PFSK-1 (cell line): ENCODE measurements around the gene MARCHF10.

ENCODE experiments used
- FOXP2 ChIP-seq: optimal IDR thresholded peaks from 2 replicates; pipeline ENCODE3; 2011; ENCODE audit warnings: borderline replicate concordance, control low read depth, inconsistent platforms; ENCODE audit not compliant: insufficient read depth; ENCODE audit errors: extremely low read length, extremely low read depth
- POLR2AphosphoS5 ChIP-seq: IDR thresholded peaks from 2 replicates; pipeline ENCODE4 v1.6.1; 2012; ENCODE audit warnings: low read depth, mild to moderate bottlenecking, control low read depth, low read length, moderate library complexity
- SIN3A ChIP-seq: IDR thresholded peaks from 2 replicates; pipeline ENCODE4 v1.6.1; 2012; ENCODE audit warnings: mild to moderate bottlenecking, low read length, moderate library complexity, borderline replicate concordance; ENCODE audit not compliant: insufficient read depth
- TAF1 ChIP-seq: IDR thresholded peaks from 2 replicates; pipeline ENCODE4 v1.6.1; 2012; ENCODE audit warnings: low read length, control low read depth, borderline replicate concordance; ENCODE audit not compliant: insufficient read depth
- TF ChIP-seq, protein P1 (sequence below), 2 experiments: IDR thresholded peaks; 2 replicates each; pipeline versions ENCODE4 v1.6.1 to v1.8.0; 2011 to 2012; ENCODE audit warnings: low read depth in 2 of 2, low read length in 2 of 2, control low read depth in 1 of 2, inconsistent platforms in 1 of 2, mild to moderate bottlenecking in 1 of 2, moderate library complexity in 1 of 2; ENCODE audit not compliant: insufficient read depth in 1 of 2

MARCHF10 gene

DNA sequence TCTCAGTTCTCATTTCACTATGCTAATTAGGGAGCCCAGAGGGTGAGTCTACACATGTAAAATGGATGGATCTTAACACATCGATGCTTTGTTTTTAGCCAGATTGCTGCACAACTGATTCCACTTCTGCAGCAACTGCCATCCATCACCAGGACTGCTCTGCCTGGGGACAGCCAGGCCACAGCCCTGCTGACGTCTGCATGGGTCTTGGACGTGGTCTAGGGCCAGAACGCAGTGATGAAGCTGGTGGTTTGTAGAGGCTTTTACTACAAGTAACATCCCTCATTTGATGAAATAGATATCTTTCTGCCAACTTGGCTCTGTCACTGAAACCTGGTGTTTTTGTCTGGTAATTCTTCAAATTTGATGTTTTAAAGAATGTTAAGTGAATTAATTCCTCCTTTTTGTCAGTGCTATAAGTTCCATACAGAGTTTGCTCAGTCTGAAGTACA lies 50.6 kb downstream of the MARCHF10 start:
- TF ChIP-seq FOXP2 (no peak), SIN3A (no peak), TAF1 (no peak), POLR2AphosphoS5 (no peak)
- TF ChIP-seq, protein P1, sequence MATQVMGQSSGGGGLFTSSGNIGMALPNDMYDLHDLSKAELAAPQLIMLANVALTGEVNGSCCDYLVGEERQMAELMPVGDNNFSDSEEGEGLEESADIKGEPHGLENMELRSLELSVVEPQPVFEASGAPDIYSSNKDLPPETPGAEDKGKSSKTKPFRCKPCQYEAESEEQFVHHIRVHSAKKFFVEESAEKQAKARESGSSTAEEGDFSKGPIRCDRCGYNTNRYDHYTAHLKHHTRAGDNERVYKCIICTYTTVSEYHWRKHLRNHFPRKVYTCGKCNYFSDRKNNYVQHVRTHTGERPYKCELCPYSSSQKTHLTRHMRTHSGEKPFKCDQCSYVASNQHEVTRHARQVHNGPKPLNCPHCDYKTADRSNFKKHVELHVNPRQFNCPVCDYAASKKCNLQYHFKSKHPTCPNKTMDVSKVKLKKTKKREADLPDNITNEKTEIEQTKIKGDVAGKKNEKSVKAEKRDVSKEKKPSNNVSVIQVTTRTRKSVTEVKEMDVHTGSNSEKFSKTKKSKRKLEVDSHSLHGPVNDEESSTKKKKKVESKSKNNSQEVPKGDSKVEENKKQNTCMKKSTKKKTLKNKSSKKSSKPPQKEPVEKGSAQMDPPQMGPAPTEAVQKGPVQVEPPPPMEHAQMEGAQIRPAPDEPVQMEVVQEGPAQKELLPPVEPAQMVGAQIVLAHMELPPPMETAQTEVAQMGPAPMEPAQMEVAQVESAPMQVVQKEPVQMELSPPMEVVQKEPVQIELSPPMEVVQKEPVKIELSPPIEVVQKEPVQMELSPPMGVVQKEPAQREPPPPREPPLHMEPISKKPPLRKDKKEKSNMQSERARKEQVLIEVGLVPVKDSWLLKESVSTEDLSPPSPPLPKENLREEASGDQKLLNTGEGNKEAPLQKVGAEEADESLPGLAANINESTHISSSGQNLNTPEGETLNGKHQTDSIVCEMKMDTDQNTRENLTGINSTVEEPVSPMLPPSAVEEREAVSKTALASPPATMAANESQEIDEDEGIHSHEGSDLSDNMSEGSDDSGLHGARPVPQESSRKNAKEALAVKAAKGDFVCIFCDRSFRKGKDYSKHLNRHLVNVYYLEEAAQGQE (IDR thresholded peaks at IDR 0.05; ENCODE audit: insufficient read depth in 1 of 2, low read depth in 2 of 2, low read length in 2 of 2), result no peak

DNA sequence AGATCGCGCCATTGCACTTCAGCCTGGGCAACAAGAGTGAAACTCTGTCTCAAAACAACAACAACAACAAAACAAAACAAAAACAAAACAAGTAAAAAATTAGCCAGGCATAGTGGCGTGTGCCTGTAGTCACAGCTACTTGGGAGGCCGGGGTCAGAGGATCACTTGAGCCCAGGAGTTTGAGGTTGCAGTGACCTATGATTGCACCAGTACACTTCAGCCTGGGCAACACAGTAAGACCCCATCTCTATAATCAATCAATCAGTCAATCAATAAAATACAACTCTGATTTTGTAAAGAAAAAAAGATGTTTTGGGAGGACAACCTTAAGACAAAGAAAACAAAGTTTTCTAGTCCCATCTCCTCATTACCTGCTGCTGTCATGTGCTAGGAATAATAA lies 51.9 kb downstream of the MARCHF10 start:
- TF ChIP-seq POLR2AphosphoS5, result no peak
- TF ChIP-seq SIN3A, result no peak
- TF ChIP-seq, protein P1 (IDR thresholded peaks at IDR 0.05; ENCODE audit: insufficient read depth in 1 of 2, low read depth in 2 of 2, low read length in 2 of 2), result no peak
- TF ChIP-seq TAF1, result no peak
- TF ChIP-seq FOXP2, result no peak

GRCh38 chr17:62755141-62755851 lies 52.8 kb downstream of the MARCHF10 start:
- TF ChIP-seq SIN3A (no peak), TAF1 (no peak), POLR2AphosphoS5 (no peak), FOXP2 (no peak)
- TF ChIP-seq, protein P1 (IDR thresholded peaks at IDR 0.05; ENCODE audit: insufficient read depth in 1 of 2, low read depth in 2 of 2, low read length in 2 of 2), result no peak

DNA sequence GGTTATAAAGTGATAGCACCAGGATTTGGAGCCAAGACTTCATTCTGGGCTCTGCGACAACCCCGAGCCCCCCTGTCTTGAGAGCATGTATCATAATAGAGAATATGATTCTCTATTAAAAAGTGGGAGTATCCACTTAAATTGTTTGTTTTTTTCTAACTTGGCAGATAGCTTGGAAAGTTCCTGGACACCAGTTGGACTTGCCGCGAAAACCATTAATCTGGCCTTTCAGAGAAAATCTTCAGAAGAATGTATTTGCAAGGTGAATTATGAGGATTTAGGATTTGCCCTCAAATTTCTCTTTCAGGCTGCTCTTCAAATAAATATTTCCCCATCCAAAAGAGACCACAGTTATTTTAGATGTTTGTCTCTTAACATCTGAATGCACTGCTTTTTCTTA lies 53.5 kb downstream of the MARCHF10 start:
- no peak for TF ChIP-seq SIN3A
- TF ChIP-seq TAF1, result no peak
- no peak for TF ChIP-seq FOXP2
- TF ChIP-seq, protein P1 (IDR thresholded peaks at IDR 0.05; ENCODE audit: insufficient read depth in 1 of 2, low read depth in 2 of 2, low read length in 2 of 2), result no peak
- TF ChIP-seq POLR2AphosphoS5, result no peak

DNA sequence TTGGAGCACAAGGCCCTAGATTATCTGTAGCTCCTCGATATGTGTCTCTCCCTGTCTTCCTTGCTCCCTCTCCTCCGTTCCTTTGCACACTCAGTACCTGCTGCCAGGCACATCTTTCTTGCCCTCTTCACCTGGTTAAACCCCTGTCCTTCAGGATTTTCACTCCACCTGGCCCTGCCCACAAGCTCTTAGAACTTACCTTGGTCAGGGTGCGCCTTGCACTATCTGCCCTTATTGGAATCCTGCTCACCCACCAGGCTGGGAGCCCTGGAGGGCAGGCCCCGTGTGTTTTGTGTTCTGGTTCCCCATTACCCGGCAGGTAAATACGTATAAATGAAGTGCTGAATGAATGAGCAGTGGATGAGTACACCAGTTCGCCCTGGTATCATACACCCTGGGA lies 54.6 kb downstream of the MARCHF10 start:
- TF ChIP-seq FOXP2 (no peak), SIN3A (no peak), POLR2AphosphoS5 (no peak), TAF1 (no peak)
- TF ChIP-seq, protein P1 (IDR thresholded peaks at IDR 0.05; ENCODE audit: insufficient read depth in 1 of 2, low read depth in 2 of 2, low read length in 2 of 2), result no peak
